Measurements from ENCODE around the gene WT1. TPM values are rescaled to one million over a fixed set of nuclear protein-coding genes. Genes with fewer than 3 reads are reported as not detected.
"Not testable (repeated sequence)": the region's sequence is repeated elsewhere in the genome, so short reads cannot be mapped to it uniquely, and the experiment has no call there.

WT1 gene
- polyA plus RNA-seq: not detected

GRCh38 chr11:32435511-32435941 is at the start of gene WT1:
WT1 (minus strand) TSS chr11:32435539.
- Mint-ChIP-seq H3K27ac (no peak within 1 kb of the TSS), H3K36me3 (no peaks in the 10 kb centered on the region), H3K27me3 (ENCODE audit: low read depth in 3 of 3) (peaks cover 17 to 33% (median 27%) of the 10 kb centered on the region in 3 donors), H3K4me1 (peaks cover 3 to 5% of the 10 kb centered on the region in 2 donors), H3K9me3 (peaks cover 0 to 2% (median 0%) of the 10 kb centered on the region in 6 donors), H3K4me3 (peak within 1 kb of the TSS in 1 of 5 donors; percentile 33)
- DNase-seq: no peak

- H3K36me3 Mint-ChIP-seq: no peaks in the 10 kb centered on the region
- peaks cover 2 to 3% (median 2%) of the 10 kb centered on the region in 3 donors for H3K27me3 Mint-ChIP-seq (ENCODE audit: low read depth in 3 of 3)
Observed at GRCh38 chr11:32479291-32479690, 44.0 kb upstream of the WT1 start.

GRCh38 chr11:32478277-32478731 is 43.0 kb upstream of the WT1 start:
- H3K36me3 Mint-ChIP-seq: no peaks in the 10 kb centered on the region
- DNase-seq: no peak
- no peak overlapping the region for H3K4me3 Mint-ChIP-seq
- no peaks in the 10 kb centered on the region for H3K4me1 Mint-ChIP-seq
- H3K27me3 Mint-ChIP-seq (ENCODE audit: low read depth in 3 of 3): peaks cover 2 to 3% (median 2%) of the 10 kb centered on the region in 3 donors
- H3K27ac Mint-ChIP-seq: no peak overlapping the region
- H3K9me3 Mint-ChIP-seq: peaks cover 0 to 6% (median 0%) of the 10 kb centered on the region in 6 donors

More at GRCh38 chr11:32479291-32479690, 44.0 kb upstream of the WT1 start:
- no peak overlapping the region for H3K4me3 Mint-ChIP-seq
- no peak overlapping the region for H3K27ac Mint-ChIP-seq
- no peak for DNase-seq
- H3K4me1 Mint-ChIP-seq: no peaks in the 10 kb centered on the region
- H3K9me3 Mint-ChIP-seq: peaks cover 0 to 6% (median 0%) of the 10 kb centered on the region in 6 donors

- Mint-ChIP-seq H3K27ac (no peak overlapping the region), H3K36me3 (no peaks in the 10 kb centered on the region)
Observed at GRCh38 chr11:32473282-32473909, 38.1 kb upstream of the WT1 start.

GRCh38 chr11:32472226-32472625 is 36.9 kb upstream of the WT1 start:
- Mint-ChIP-seq H3K27me3 (ENCODE audit: low read depth in 3 of 3) (peaks cover 2 to 3% (median 2%) of the 10 kb centered on the region in 3 donors), H3K4me3 (no peak overlapping the region), H3K4me1 (no peaks in the 10 kb centered on the region), H3K9me3 (peaks cover 0 to 6% (median 0%) of the 10 kb centered on the region in 6 donors), H3K36me3 (no peaks in the 10 kb centered on the region), H3K27ac (no peak overlapping the region)
- no peak for DNase-seq

More at GRCh38 chr11:32473282-32473909, 38.1 kb upstream of the WT1 start:
- H3K4me1 Mint-ChIP-seq: no peaks in the 10 kb centered on the region
- no peak for DNase-seq
- peaks cover 0 to 6% (median 0%) of the 10 kb centered on the region in 6 donors for H3K9me3 Mint-ChIP-seq
- no peak overlapping the region for H3K4me3 Mint-ChIP-seq
- peaks cover 2 to 3% (median 2%) of the 10 kb centered on the region in 3 donors for H3K27me3 Mint-ChIP-seq (ENCODE audit: low read depth in 3 of 3)

DNA sequence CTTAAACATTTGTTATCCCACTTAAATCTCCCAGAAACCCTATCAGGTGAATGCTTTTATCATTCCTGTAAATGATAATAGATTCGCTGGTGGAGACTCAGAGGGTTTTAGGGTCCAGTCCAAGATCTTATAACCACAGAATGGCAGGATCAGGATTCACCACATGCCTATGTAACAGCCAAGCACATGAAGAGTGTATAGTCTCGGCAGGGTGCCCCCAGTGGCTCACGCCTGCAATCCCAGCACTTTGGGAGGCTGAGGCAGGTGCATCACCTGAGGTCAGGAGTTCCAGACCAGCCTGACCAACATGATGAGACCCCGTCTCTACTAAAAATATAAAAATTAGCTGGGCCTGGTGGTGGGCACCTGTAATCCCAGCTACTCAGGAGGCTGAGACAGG is 36.2 kb upstream of the WT1 start:
- H3K36me3 Mint-ChIP-seq; H3K27me3 Mint-ChIP-seq (ENCODE audit: low read depth in 3 of 3); H3K4me1 Mint-ChIP-seq; H3K4me3 Mint-ChIP-seq; DNase-seq; H3K9me3 Mint-ChIP-seq; H3K27ac Mint-ChIP-seq: not testable (repeated sequence)

DNA sequence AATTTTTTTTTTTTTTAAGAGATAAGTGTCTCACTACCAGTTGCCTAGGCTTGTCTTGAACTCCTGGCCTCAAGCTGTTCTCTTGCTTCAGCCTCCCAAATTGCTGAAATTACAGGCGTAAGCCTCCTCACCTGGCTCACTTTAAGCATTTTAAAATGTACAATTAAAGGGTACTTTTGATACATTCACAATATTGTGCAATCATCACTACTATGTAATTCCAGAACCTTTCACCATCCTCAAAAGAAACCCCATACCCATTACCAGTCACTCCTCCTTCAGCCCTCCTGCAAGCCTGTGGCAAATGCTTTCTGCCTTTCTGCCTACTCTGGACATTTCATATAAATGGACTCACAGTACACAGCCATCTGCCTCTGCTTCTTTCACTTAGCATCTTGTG is 34.5 kb upstream of the WT1 start:
- no peak overlapping the region for H3K27ac Mint-ChIP-seq

GRCh38 chr11:32466279-32466915 is 31.1 kb upstream of the WT1 start:
- Mint-ChIP-seq H3K4me3 (no peak overlapping the region), H3K27ac (no peak overlapping the region), H3K4me1 (no peaks in the 10 kb centered on the region), H3K36me3 (no peaks in the 10 kb centered on the region), H3K9me3 (no peaks in the 10 kb centered on the region), H3K27me3 (ENCODE audit: low read depth in 3 of 3) (peaks cover 0 to 6% (median 1%) of the 10 kb centered on the region in 3 donors)
- no peak for DNase-seq

More for the DNA sequence above, 34.5 kb upstream of the WT1 start:
- H3K36me3 Mint-ChIP-seq: no peaks in the 10 kb centered on the region
- H3K9me3 Mint-ChIP-seq: peaks cover 0 to under 1% (median 0%) of the 10 kb centered on the region in 6 donors
- H3K4me1 Mint-ChIP-seq: no peaks in the 10 kb centered on the region
- peaks cover 0 to 6% (median under 1%) of the 10 kb centered on the region in 3 donors for H3K27me3 Mint-ChIP-seq (ENCODE audit: low read depth in 3 of 3)
- no peak overlapping the region for H3K4me3 Mint-ChIP-seq
- DNase-seq: no peak

DNA sequence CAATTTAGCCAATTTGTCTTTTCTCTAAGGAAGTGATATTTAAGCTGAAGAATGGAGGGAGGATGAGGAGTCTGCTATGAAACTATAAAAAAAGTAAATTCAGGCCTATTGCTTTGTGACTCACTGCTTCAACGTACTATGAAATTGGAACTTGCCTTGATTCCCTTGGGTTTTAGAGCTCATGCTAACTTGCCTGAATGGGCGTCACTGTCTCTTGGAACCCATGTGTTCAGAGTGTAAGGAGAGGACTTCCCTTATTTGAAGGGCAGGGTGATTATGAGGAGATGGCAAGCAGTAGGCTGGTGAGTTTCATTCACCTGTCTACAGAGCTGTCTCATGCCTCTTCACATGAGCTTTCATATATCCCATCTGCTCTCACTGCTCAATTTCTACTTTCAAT is 28.7 kb upstream of the WT1 start:
- Mint-ChIP-seq H3K27ac (no peak overlapping the region), H3K9me3 (no peaks in the 10 kb centered on the region), H3K27me3 (ENCODE audit: low read depth in 3 of 3) (peaks cover 3 to 9% (median 3%) of the 10 kb centered on the region in 3 donors), H3K4me1 (no peaks in the 10 kb centered on the region), H3K36me3 (no peaks in the 10 kb centered on the region), H3K4me3 (no peak overlapping the region)
- no peak for DNase-seq

- no peaks in the 10 kb centered on the region for H3K4me1 Mint-ChIP-seq
- peaks cover 3 to 11% (median 5%) of the 10 kb centered on the region in 3 donors for H3K27me3 Mint-ChIP-seq (ENCODE audit: low read depth in 3 of 3)
- no peaks in the 10 kb centered on the region for H3K36me3 Mint-ChIP-seq
- DNase-seq: no peak
- H3K4me3 Mint-ChIP-seq: no peak overlapping the region
- no peak overlapping the region for H3K27ac Mint-ChIP-seq
- H3K9me3 Mint-ChIP-seq: no peaks in the 10 kb centered on the region
Observed at GRCh38 chr11:32462011-32462690, 26.8 kb upstream of the WT1 start.

DNA sequence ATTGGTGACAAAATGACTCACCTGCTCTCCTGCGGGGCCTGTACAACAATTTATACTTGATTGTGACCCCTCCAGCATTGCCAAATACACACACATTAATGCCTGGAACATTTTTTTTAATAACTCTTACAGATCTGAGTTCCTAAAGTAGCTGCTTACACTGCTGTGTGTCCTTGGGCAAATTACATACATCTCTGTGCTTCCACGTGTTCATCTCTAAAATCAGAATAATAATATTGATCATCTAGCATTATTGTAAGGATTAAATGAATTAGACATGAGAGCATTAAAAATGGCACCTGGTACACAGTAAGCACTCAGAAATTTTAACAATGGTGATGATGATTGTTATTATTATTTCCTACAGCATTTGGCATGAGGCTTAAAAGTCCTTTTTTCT is 21.5 kb upstream of the WT1 start:
- no peaks in the 10 kb centered on the region for H3K4me1 Mint-ChIP-seq
- no peak for DNase-seq
- H3K4me3 Mint-ChIP-seq: no peak overlapping the region
- H3K36me3 Mint-ChIP-seq: no peaks in the 10 kb centered on the region
- no peak overlapping the region for H3K27ac Mint-ChIP-seq
- H3K27me3 Mint-ChIP-seq (ENCODE audit: low read depth in 3 of 3): peaks cover 2 to 8% (median 8%) of the 10 kb centered on the region in 3 donors
- H3K9me3 Mint-ChIP-seq: no peaks in the 10 kb centered on the region

DNA sequence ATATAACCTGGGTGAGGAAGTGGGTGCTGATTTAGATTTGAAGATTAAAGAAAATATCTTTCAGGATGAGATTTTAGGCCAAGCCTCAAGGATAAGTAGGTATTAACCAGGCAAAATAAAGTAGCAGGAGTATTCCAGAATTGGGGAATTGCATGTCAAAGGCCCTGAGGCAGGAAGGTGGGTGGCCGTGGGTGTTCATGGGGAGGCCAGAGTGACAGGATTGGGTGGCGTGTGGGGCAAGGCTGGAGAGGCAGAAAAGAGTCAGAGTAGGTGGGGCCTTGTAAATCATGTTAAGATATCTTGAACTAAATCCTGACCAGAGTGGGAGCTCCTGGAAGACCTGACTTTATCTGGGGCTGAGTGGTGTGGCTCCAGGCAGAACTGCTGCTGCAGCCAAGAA is 19.7 kb upstream of the WT1 start:
- Mint-ChIP-seq H3K4me1 (no peaks in the 10 kb centered on the region), H3K27ac (no peak overlapping the region), H3K9me3 (no peaks in the 10 kb centered on the region), H3K4me3 (no peak overlapping the region), H3K36me3 (no peaks in the 10 kb centered on the region), H3K27me3 (ENCODE audit: low read depth in 3 of 3) (peaks cover 5 to 10% (median 7%) of the 10 kb centered on the region in 3 donors)
- no peak for DNase-seq

- no peak overlapping the region for H3K4me3 Mint-ChIP-seq
- H3K4me1 Mint-ChIP-seq: no peaks in the 10 kb centered on the region
- peaks cover 7 to 12% (median 9%) of the 10 kb centered on the region in 3 donors for H3K27me3 Mint-ChIP-seq (ENCODE audit: low read depth in 3 of 3)
- no peak overlapping the region for H3K27ac Mint-ChIP-seq
- no peaks in the 10 kb centered on the region for H3K36me3 Mint-ChIP-seq
- DNase-seq: no peak
- no peaks in the 10 kb centered on the region for H3K9me3 Mint-ChIP-seq
Observed at GRCh38 chr11:32451808-32452207, 16.5 kb upstream of the WT1 start.

DNA sequence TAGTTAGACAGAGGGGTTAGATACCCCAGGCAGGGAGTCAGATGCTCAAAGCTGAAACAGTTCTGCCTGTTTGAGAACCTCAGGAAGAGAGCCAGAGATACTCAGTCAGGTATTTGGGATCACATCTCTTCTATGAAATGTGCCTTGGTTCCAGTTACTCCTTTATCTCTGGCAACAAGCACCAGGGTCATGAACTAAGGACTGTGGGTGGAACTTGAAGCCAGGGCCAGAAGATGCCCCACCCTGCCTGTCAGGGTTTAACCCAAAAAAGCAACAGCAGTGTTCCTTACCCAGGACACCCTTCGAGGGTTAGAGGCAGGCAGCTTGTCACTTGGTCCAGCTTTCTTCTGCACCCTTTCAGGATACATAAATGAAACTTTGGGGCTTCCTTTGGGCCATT is 15.0 kb upstream of the WT1 start:
- Mint-ChIP-seq H3K27me3 (ENCODE audit: low read depth in 3 of 3) (peaks cover 10 to 14% (median 10%) of the 10 kb centered on the region in 3 donors), H3K4me3 (no peak overlapping the region), H3K4me1 (no peaks in the 10 kb centered on the region), H3K27ac (no peak overlapping the region), H3K36me3 (no peaks in the 10 kb centered on the region), H3K9me3 (no peaks in the 10 kb centered on the region)
- no peak for DNase-seq

Measured in immature natural killer cell (primary cell).